Measurements from ENCODE around the gene SCNN1B. TPM values are rescaled to one million over a fixed set of nuclear protein-coding genes. Genes with fewer than 3 reads are reported as not detected.
"Not testable (repeated sequence)": the region's sequence is repeated elsewhere in the genome, so short reads cannot be mapped to it uniquely, and the experiment has no call there.

The SCNN1B gene
- total RNA-seq, 1 donor from 2014 or later: 1.4 TPM

DNA sequence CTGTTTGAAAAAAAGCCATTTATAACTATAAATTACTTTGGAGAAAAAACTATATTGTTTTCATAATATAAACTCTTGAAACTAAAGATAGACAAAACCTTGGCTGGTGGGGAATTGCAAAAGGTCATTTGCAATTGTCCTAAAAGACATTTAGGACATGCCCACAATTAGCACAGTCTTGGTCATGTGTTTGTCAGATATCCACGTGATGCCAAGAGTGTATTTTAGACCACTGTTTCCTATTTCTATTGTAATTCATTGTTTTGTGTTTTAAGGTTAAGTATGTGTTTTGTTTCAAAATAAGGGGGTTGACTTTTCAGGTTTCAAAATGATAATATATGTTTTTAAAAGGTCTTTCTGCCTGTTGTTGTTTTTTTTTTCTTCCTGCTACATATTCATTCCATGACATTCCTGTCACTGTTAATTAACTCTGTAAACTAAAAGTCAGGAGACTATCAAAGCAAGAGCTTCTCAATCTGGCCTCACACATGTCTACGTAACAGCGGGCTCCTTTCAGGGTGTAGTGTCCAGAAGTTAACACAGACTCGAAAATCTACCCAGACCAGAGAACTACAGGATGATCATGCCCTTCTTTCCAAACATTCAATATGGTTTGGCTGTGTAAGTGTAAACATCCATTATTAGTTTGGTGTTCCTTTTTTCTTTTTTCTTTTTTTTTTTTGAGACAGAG is 92.2 kb downstream of the SCNN1B start:
- intact Hi-C loops (cut with micrococcal nuclease): no loop called here
- ATAC-seq (peak; percentile 24), DNase-seq (no peak)

DNA sequence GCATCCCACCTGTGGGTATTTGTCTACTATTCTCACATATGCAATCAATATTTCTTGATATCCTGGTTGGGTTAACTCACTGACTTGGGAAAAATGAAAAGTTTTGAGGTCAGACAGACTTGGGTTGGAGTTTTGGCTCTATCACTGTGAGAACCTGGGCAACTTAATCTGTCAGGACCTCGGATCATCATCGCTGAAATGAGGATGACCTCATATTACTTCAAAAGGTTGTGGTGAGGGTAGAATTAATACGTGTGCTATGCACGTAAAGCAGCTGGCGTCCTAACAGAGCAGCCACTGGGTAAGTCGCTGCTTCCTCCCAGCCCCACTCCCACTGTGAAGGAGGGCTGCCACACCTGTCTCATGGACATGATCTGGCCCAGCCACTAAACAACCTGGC is 93.6 kb downstream of the SCNN1B start:
- ATAC-seq (no peak), DNase-seq (no peak)
- intact Hi-C loops (cut with micrococcal nuclease): no loop called here

DNA sequence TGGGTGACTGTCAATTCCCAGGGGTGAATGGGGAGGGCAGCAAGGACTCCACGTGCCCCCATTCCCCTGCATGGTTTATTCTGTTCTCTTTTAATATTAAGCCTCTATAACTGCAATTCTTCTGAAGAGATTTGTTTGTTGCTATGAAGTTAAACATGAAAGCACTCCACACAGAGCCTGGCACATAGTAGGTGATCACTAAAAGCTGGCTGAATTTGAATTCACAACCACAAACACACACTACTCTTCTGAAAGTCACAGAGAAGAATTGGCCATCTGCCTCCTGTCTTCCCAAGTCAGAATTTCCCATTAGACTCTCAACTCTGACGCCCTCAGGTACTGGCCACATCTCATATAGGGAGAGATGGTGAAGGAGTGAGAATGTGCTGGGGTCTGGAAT is 95.4 kb downstream of the SCNN1B start:
- no peak for DNase-seq
- intact Hi-C loops (cut with micrococcal nuclease): no loop called here
- no peak for ATAC-seq

DNA sequence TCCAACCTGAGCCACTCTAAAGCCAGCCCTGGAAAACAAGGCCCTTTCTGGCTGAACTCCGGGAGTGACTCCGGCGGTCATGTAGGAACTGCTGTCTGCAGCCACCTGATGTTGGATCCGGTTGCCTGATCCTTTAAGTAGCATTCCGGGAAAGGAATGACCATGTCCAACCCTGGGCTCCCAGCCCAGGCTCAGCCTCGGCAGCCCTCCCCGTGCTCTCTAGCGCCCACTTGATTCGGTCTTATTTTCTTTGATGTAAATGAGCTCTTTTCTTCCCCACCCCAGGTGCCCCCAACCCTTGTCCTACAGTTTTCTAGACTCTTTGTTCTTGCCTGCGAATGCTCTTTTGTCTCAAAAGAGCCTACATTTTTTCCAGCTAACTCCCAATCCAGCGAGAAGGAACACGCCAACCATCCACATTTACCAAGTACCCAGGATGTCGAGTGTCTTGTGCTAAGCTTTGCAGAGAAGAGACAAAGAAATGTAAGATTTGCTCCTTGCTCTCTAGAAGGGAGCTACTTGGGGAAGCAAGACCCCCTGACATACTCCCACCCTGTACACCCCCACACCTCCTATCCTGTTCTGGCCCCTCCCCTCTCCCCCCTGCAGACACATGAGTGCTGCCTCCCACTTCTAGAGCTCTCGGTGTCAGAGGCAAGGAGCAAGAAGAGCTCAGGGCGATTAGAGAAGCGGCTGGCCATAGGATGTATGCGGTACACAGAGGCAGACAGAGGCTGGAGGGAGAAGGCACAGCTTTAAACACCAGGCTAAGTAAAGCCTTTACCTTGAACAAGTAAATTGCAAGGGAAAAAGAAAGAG is 97.1 kb downstream of the SCNN1B start:
- DNase-seq (peak; percentile 71), ATAC-seq (peak; percentile 96)
- intact Hi-C loops (cut with micrococcal nuclease): no loop called here

DNA sequence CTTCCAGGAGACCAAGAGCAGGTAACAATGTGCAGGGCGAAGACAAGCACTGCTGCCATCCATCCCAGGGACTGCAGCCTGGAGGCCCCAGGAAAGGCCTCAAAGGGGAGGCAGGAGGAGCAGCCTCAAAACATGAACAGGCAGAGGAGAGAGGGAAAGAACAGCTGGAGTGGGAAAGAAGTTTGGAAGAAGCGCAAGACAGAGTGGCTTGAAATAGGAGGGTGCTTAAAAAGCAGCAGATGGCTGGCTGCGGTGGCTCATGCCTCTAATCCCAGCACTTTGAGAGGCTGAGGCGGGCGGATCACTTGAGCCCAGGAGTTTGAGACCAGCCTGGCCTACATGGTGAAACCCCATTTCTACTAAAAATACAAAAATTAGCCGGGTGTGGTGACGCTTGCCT is 98.3 kb downstream of the SCNN1B start:
- intact Hi-C loops (cut with micrococcal nuclease); ATAC-seq; DNase-seq: not testable (repeated sequence)

DNA sequence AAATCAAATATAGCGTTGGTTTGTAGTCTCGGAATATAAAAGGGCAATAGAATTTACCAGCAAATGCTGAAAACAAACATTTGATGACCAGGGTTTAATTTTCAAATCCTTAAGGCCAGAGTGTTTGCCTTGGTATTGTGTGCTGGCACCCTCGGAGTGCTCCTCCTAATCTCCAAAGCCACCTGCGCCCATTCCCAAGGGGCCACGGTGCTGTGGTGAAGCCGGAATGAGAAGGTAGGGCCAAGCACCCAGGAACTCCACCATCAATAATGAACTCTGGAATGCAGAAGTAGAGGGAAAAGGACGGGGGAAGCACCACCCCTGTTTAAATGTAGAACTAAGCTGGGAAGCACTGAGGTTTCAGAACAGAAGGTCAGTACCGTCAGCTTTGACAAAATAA is 99.0 kb downstream of the SCNN1B start:
- no peak for ATAC-seq
- intact Hi-C loops (cut with micrococcal nuclease): no loop called here
- no peak for DNase-seq

DNA sequence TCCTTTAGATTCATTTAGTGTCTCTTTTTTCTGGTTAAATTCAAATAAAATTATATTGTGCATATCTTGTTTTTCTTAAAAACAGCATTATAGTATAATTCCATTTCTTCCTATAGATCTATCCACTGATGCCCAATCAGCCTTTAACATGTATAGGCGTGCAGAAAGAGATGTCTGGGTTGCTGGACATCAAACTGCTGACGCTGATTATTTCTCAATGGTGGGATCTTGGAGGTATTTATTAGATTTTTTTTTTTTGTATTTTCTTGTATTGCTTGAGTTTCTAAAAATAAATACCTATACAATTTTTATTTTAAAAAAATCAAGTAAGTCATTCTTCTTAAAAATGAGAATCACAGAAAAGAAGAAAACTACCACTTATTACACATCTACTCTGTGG is 100.0 kb downstream of the SCNN1B start:
- intact Hi-C loops (cut with micrococcal nuclease): no loop called here
- DNase-seq (no peak), ATAC-seq (no peak)

DNA sequence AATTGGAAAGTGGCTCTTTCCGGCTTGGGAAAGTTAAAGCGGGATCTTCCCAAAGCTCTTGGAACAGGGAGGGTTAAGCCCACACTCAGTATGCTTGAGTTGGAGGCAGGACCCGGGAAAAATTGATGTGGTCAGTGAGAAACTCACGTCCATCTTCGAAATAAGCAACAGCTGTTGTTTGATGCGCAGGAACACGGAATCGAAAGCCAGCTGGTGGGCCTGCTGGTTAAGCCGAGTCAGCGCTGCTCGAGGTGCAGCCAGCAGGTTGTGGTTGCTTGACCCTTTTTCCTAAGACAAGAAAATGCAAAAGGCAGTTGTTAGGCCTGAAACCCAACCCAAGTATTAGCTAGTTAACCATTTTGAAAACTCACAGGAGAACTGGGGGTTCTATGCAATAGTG is 101.4 kb downstream of the SCNN1B start:
- intact Hi-C loops (cut with micrococcal nuclease): no loop called here
- peak; percentile 37 for DNase-seq
- ATAC-seq: no peak

DNA sequence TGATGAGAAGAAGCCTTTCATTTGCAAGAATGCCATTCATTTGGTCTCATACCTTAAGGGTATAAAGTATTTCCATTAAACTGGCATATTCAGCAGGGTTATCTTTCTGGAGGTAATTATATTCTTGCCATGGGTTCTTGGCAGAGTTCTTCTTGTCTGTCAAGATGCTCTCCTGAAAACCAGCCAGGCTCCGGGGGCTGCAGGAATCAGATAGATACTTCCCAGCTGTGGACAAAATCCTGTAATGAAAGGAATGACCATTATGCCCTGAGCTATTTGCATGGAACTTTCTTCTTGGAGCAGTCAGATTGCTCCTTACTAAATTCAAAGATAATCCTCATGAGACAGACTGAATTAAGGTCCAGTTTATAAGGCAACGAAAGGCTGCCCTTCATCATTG is 103.9 kb downstream of the SCNN1B start:
- DNase-seq (no peak), ATAC-seq (no peak)
- intact Hi-C loops (cut with micrococcal nuclease): no loop called here

DNA sequence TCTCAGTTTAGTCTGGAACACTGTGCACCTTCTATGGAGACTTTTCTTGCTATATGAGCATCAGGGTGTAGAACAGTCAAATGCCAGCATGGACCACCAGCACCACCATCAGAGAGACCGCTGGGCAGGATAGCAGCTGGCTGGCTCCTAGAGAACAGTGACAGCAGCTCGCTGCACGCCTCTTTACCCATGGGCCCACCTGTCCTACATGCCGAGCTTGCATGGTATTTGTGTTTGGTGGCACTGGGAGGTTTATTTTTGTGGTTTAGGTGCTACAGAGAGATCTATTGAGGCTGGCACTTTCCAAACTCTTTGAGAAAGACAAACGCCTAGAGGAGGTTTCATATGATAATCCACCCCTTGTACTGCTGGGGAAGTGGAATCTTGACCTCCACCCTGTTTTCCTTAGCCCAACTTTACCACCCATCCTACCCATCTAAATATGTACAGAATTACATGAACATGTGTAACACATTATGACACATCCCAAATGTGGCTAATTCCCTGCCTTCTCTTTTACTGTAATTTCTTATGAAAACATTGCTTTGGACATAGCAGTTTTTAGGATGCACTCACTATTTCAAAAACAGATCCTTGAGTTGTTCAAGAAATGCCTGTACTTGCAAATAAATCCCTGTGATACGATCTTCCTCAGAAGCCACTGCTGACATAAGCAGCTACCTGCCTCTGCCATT is 104.6 kb downstream of the SCNN1B start:
- intact Hi-C loops (cut with micrococcal nuclease): no loop called here
- DNase-seq (no peak), ATAC-seq (no peak)

DNA sequence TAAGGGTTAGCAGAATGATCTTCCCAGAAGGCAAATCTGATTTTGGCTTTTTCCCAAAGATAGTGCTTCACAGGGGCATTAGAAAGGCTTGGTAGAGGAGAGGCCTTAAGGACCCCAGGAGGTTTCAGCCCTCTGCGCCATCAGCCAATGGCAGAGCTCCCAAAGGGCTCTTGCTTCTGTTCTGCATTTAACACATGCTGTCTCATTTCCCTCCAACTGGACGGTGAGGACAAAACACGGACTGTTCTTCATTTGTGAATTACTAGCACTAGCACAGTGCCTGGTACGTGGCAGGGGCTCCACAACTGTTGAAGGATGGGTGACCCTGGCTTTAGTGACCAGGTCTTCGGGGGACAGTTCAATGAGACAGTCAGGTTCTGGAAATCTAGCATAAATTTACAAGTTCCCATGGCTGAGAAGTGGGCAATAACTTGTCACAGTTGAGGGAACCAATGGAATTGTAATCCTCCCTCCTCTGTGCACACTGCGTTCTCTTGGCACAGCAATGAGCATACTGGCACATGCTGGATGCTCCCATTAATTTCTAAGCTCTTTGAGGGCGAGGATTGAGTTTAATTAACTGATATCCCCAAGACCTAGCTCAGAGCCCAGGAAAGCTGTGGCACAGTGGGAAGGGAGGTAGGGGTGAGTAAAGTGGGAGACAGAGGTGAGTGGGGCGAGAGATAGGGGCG is 105.5 kb downstream of the SCNN1B start:
- ATAC-seq (no peak), DNase-seq (no peak)
- intact Hi-C loops (cut with micrococcal nuclease): no loop called here

DNA sequence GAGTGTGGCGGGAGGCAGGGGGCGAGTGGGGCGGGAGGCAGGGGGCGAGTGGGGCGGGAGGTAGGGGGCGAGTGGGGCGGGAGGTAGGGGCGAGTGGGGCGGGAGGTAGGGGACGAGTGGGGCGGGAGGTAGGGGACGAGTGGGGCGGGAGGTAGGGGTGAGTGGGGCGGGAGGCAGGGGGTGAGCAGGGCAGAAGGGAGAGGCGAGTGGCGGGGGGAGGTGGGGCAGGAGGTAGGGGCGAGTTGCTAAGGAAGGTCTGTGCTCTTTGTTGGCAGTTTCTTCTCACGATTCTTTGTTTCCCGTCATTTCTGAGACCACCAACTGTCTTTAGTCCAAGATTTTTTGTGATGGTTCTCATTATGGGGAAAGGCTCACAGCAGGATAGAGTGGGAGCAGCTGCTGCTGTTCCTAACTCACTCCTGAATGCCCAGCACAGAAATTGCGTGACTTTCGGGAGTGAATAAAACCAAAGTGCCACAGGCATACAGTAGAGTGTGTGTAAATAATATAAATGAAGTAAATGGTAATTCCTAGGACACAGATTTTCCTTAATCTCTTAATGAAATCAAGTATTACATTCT is 106.2 kb downstream of the SCNN1B start:
- no peak for DNase-seq
- intact Hi-C loops (cut with micrococcal nuclease): no loop called here
- peak; percentile 36 for ATAC-seq

DNA sequence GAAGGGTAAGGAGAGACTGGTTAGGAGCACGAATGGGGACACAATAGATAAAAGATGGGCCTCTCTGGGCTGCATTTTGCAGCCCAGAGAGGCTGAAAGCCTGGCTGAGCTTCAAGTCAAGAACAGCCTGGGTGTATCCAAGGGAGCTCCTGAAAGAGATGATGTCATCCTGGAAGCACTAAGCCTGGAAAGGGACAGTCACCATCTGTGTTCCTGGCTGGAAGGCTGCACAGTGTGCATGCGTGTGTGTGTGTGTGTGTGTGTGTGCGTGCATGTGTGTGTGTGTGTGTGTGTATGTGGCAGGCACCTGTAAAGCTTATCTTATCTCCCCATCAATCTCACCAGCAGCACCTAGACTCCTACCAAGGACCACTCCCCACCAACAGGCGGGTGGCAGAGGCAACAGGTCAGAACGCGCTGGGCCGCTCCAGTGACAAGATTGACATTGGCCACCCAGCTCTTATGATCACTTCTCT is 106.8 kb downstream of the SCNN1B start:
- DNase-seq (peak; percentile 74), ATAC-seq (peak; percentile 99)
- intact Hi-C loops (cut with micrococcal nuclease): no loop called here

DNA sequence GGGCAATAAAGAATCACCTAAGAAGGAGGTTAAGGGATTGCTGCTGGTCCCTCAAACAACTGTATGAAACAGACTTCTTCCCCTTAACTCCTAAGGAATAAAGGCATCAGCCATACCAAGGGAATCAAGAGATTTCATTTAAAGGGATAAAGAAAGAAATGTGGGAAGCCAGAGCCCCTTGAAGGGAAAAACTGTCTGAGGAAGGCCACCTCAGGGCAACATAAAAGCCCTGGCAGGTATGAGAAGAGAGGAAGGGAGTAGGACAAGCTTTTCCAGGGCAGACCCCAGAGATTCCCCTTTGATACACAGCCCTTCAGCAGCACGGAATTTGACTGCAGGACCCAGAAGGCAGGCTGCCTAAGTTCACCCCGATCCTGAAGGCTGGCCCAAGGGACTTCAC is 107.4 kb downstream of the SCNN1B start:
- intact Hi-C loops (cut with micrococcal nuclease): no loop called here
- no peak for DNase-seq
- no peak for ATAC-seq

DNA sequence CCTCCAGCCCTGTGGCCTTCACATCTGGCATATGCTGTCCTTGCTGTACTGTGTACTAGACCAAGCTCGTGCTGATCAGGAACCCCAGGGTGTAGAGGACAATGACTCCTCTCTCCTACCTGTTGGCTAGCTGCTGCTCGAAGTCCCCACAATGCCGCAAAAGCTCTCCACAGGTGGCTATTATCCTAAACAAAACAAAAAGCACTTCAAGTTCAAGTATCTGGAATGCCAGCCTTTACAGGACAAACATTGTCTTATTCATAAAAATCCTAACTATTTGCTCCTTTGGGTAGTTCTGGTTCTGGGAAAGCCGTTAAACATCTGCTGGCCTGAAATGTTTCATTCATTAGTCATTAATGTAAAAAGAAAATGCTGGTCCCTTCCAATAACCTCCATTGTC is 108.1 kb downstream of the SCNN1B start:
- no peak for ATAC-seq
- intact Hi-C loops (cut with micrococcal nuclease): no loop called here

DNA sequence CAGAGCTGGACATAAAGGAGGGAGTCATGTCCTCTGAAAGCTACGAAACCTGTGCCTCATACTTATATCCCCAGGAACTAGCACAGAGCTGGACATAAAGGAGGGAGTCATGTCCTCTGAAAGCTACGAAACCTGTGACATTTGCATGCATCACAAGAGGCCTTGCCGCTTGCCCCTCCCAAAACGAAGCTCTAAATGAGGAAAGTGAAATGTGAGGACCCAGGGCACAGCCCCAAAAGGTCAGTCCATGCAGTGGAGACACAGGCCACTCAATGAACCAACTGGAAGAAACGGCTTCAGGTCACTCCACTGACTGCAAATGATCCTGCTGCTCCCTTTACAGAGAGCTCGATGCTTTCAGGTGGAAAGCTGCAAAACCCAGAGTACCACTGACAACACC is 112.6 kb downstream of the SCNN1B start:
- intact Hi-C loops (cut with micrococcal nuclease): no loop called here
- DNase-seq (no peak), ATAC-seq (no peak)

More for the DNA sequence above, 108.1 kb downstream of the SCNN1B start:
- DNase-seq: no peak

DNA sequence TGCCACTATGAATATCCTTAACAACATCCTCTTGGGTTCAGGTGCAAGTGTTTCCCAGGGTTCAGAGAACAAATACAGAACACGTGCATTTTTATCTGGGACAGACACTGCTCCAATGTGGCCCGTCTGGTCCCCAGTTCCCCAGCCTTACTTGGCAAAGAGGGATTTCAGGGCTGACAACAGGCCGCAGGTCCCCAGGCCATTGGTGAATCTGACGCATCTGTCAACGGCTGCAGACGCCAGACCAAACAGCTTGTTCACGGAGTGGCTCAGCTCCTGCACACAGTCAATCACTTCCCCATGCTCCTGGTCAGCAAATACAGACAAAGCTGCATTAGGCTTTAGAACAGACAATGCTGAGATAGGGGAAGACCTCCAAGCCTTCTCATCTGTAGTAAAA is 114.7 kb downstream of the SCNN1B start:
- ATAC-seq (no peak), DNase-seq (no peak)
- intact Hi-C loops (cut with micrococcal nuclease): no loop called here

DNA sequence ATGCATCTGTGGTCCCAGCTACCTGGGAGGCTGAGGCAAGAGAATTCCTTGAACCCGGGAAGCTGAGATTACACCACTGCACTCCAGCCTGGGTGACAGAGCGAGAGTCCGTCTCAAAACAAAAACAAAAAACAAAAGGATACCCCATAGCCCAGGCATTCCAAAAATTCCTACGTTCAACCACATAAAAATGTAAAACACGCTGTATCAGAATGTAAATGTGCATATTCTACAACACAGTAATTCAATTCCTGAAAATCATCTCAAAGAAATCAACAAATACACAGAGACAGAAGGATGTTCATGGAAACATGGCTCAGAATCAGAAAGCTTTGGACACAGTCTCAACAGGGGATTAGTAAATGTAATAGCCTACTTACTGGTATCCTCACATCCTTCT is 117.9 kb downstream of the SCNN1B start:
- intact Hi-C loops (cut with micrococcal nuclease): no loop called here
- no peak for DNase-seq
- ATAC-seq: no peak

DNA sequence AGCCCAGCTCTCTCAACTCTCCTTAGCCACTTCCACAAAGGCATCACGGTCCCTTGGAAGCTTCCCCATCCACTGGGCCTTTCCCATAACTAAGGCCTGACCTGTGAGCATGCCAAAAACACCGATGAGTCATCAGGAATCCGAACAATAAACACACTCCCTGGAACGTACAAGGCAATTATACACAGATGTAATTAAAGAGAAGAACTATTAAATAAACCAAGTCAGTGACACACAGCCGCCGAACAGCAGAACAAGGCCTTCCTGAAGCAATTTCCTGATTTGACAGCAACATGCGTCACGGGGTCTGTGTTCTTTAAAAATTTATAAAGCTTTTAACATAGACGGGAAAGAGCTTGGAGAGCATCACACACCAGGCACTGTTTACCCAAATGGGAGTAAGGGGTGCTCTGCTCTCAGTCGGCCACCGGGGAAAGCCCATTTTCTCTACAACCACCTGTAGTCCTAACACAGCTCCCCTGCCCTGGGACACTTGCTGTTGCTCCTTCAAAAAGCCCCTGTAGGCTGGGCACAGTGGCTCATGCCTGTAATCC is 121.5 kb downstream of the SCNN1B start:
- intact Hi-C loops (cut with micrococcal nuclease): no loop called here
- peak; percentile 97 for ATAC-seq
- DNase-seq: peak; percentile 43
